ENCODE data around the gene NTM.

- TF ChIP-seq POLR2A (IDR thresholded peaks at IDR 0.05; ENCODE audit: control extremely low read depth in 1 of 2, low read depth in 2 of 2, low read length in 2 of 2) (no peak), POLR2AphosphoS5 (IDR thresholded peaks at IDR 0.05; ENCODE audit: low read depth, low read length) (no peak), PHF8 (conservative IDR thresholded peaks at IDR 0.05; ENCODE audit: low read depth, low read length) (no peak), TAF1 (IDR thresholded peaks at IDR 0.05; ENCODE audit: low read depth, low read length) (no peak)
- TF ChIP-seq, protein P1, sequence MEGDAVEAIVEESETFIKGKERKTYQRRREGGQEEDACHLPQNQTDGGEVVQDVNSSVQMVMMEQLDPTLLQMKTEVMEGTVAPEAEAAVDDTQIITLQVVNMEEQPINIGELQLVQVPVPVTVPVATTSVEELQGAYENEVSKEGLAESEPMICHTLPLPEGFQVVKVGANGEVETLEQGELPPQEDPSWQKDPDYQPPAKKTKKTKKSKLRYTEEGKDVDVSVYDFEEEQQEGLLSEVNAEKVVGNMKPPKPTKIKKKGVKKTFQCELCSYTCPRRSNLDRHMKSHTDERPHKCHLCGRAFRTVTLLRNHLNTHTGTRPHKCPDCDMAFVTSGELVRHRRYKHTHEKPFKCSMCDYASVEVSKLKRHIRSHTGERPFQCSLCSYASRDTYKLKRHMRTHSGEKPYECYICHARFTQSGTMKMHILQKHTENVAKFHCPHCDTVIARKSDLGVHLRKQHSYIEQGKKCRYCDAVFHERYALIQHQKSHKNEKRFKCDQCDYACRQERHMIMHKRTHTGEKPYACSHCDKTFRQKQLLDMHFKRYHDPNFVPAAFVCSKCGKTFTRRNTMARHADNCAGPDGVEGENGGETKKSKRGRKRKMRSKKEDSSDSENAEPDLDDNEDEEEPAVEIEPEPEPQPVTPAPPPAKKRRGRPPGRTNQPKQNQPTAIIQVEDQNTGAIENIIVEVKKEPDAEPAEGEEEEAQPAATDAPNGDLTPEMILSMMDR (IDR thresholded peaks at IDR 0.05; ENCODE audit: control extremely low read depth in 1 of 3, insufficient read depth in 1 of 3, low read depth in 1 of 3, low read length in 3 of 3), result no peak
Measured at GRCh38 chr11:131855320-131855719, 484.9 kb downstream of the NTM start.
